ENCODE data around the gene INA. TPM values are rescaled to one million over a fixed set of nuclear protein-coding genes. Genes with fewer than 3 reads are reported as not detected.

INA gene
- total and polyA plus RNA-seq, 11 donors = 0.04 to 0.11 (median 0.08) TPM; not detected in 8

- Histone ChIP-seq H3K4me1 (peaks cover 0 to 16% (median 7%) of the 10 kb centered on the region in 12 donors), H3K27ac (no peak overlapping the region), H3K4me3 (no peak overlapping the region), H3K9me3 (no peaks in the 10 kb centered on the region), H3K27me3 (peaks cover 21 to 81% (median 52%) of the 10 kb centered on the region in 9 donors), H3K36me3 (no peaks in the 10 kb centered on the region)
- 2 to 3% (median 2%) methylated on average over 11 of the region's 11 CpGs for WGBS, 4 donors
- DNase-seq = peak in 4 of 5 donors; percentile 16 to 45 (median 36)
- no peak for ATAC-seq
- TF ChIP-seq POLR2A (IDR thresholded peaks at IDR 0.05) = no peak
- no peak for TF ChIP-seq CTCF (IDR thresholded peaks at IDR 0.05)
- intact Hi-C loops (cut with DNase I) = no loop called here
Observed at GRCh38 chr10:103278862-103279298, 1.9 kb downstream of the INA start.

GRCh38 chr10:103280031-103280430, 3.1 kb downstream of the INA start:
- WGBS, 4 donors = 68 to 75% (median 72%) methylated on average over 3 of the region's 3 CpGs
- no peaks in the 10 kb centered on the region for H3K36me3 ChIP-seq
- H3K27me3 ChIP-seq = peaks cover 21 to 85% (median 51%) of the 10 kb centered on the region in 9 donors
- H3K4me3 ChIP-seq = no peak overlapping the region
- TF ChIP-seq CTCF (IDR thresholded peaks at IDR 0.05) (no peak), POLR2A (IDR thresholded peaks at IDR 0.05) (no peak)
- ATAC-seq = no peak
- no peaks in the 10 kb centered on the region for H3K9me3 ChIP-seq
- H3K27ac ChIP-seq = no peak overlapping the region
- peaks cover 0 to 16% (median 7%) of the 10 kb centered on the region in 12 donors for H3K4me1 ChIP-seq
- intact Hi-C loops (cut with DNase I) = no loop called here
- DNase-seq = no peak

- no peaks in the 10 kb centered on the region for H3K9me3 ChIP-seq
- H3K4me3 ChIP-seq = no peak overlapping the region
- ATAC-seq = no peak
- no peaks in the 10 kb centered on the region for H3K36me3 ChIP-seq
- H3K27ac ChIP-seq = no peak overlapping the region
- no peak for DNase-seq
- intact Hi-C loops (cut with DNase I) = no loop called here
- peaks cover 21 to 85% (median 47%) of the 10 kb centered on the region in 9 donors for H3K27me3 ChIP-seq
- TF ChIP-seq CTCF (IDR thresholded peaks at IDR 0.05) (no peak), POLR2A (IDR thresholded peaks at IDR 0.05) (no peak)
- WGBS, 4 donors = 85 to 97% (median 91%) methylated on average over 2 of the region's 2 CpGs
- H3K4me1 ChIP-seq = peaks cover 0 to 16% (median 7%) of the 10 kb centered on the region in 12 donors
Observed at GRCh38 chr10:103280506-103280905, 3.6 kb downstream of the INA start.

- intact Hi-C loops (cut with DNase I) = no loop called here
- Histone ChIP-seq H3K27me3 (peaks cover 16 to 84% (median 34%) of the 10 kb centered on the region in 9 donors), H3K27ac (no peak overlapping the region), H3K4me3 (no peak overlapping the region), H3K4me1 (peaks cover 0 to 14% (median 6%) of the 10 kb centered on the region in 12 donors), H3K9me3 (no peaks in the 10 kb centered on the region), H3K36me3 (no peaks in the 10 kb centered on the region)
- 2 to 3% (median 3%) methylated on average over 14 of the region's 14 CpGs for WGBS, 4 donors
- DNase-seq = no peak
- peak in 1 of 4 donors; percentile 33 for ATAC-seq
- no peak for TF ChIP-seq CTCF (IDR thresholded peaks at IDR 0.05)
- TF ChIP-seq POLR2A (IDR thresholded peaks at IDR 0.05) = no peak
Observed at GRCh38 chr10:103281753-103282152, 4.8 kb downstream of the INA start.

Measured in heart left ventricle (tissue), 16 donors.